ACC112 (cell line): Measurements from ENCODE around the gene DSN1.

Source experiments
- H2AFZ ChIP-seq: fragments of 200-600 bp; sonication (generic); one replicate; pipeline ENCODE4 v1.6.0; 2017; ENCODE audit warnings: antibody characterized with exemption, low read length; ENCODE audit not compliant: unreplicated experiment
- H3K27ac ChIP-seq: fragments of 200-600 bp; sonication (generic); 2 replicates; pipeline ENCODE4 v1.5.1; 2014; ENCODE audit warnings: low read depth, mild to moderate bottlenecking, antibody characterized with exemption, low read length, moderate library complexity
- H3K27me3 ChIP-seq: fragments of 200-600 bp; sonication (generic); 2 replicates; pipeline ENCODE4 v1.6.1; 2014; ENCODE audit warnings: mild to moderate bottlenecking, antibody characterized with exemption, low read length, moderate library complexity, mixed read lengths; ENCODE audit not compliant: insufficient read depth
- H3K36me3 ChIP-seq: fragments of 200-600 bp; sonication (generic); 2 replicates; pipeline ENCODE4 v1.6.1; 2016; ENCODE audit warnings: mild to moderate bottlenecking, antibody characterized with exemption, low read length, moderate library complexity, mixed read lengths; ENCODE audit not compliant: insufficient read depth
- H3K4me1 ChIP-seq: fragments of 200-600 bp; sonication (generic); one replicate; pipeline ENCODE4 v1.6.1; 2016; ENCODE audit warnings: low read length, mixed read lengths; ENCODE audit not compliant: insufficient read depth, unreplicated experiment, control insufficient read depth
- H3K4me3 ChIP-seq: fragments of 200-600 bp; sonication (generic); 2 replicates; pipeline ENCODE4 v1.5.1; 2014; ENCODE audit warnings: mild to moderate bottlenecking, low read depth, low read length
- H3K79me2 ChIP-seq: fragments of 200-600 bp; sonication (generic); one replicate; pipeline ENCODE4 v1.6.0; 2016; ENCODE audit warnings: low read length; ENCODE audit not compliant: control insufficient read depth, unreplicated experiment, insufficient read depth

DSN1 gene, protein sequence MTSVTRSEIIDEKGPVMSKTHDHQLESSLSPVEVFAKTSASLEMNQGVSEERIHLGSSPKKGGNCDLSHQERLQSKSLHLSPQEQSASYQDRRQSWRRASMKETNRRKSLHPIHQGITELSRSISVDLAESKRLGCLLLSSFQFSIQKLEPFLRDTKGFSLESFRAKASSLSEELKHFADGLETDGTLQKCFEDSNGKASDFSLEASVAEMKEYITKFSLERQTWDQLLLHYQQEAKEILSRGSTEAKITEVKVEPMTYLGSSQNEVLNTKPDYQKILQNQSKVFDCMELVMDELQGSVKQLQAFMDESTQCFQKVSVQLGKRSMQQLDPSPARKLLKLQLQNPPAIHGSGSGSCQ

DNA sequence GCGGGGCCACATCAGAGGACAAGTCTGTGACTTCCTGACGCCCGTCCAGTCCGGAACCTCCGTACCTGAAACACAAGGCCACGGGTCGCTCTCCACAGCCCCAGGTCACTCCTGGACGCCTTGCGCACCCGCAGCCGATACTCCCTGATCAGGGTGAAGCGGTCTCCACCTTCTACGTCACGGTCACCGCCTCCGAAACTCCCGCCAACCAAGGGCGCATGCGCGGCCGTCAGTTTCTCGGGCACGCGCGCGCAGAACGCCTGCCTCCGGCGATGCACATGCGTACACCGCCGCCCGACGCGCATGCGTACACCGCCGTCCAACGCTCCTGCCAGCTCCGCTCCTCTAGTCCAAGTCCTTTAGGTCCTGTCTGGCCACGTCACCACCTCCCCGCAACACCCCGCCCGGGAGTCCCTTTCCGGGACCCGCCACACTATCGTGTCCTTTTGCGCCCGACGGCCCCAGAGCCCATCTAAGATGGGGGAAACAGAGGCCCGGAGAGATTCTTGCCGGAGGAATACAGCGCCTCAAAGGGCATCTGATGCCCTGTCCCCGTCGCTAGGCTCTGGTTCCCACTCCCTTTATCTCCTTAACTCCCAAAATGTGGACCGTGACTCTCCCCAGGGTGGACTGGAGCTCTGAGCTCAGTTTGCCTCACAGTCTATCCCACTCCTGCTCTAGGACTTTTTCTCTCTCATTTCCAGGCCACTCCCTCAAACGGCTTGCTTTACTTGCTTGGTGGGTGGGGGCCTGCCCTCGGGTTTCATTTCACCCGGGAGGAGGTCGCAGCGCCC, at the start of gene DSN1:
TSS of gene DSN1 (minus strand) at position 167 of the 794 bp plus-strand sequence. CDS start 2,305 bp downstream, outside the sequence.
- H3K4me1 ChIP-seq: peaks cover 19% of the 10 kb centered on the region
- no peaks in the 10 kb centered on the region for H3K36me3 ChIP-seq
- H3K4me3 ChIP-seq: peak within 1 kb of the TSS; percentile 96
- peak within 1 kb of the TSS; percentile 92 for H3K27ac ChIP-seq
- H3K79me2 ChIP-seq: peaks cover 23% of the 10 kb centered on the region
- no peaks in the 10 kb centered on the region for H3K27me3 ChIP-seq
- peak within 1 kb of the TSS; percentile 99 for H2AFZ ChIP-seq

DNA sequence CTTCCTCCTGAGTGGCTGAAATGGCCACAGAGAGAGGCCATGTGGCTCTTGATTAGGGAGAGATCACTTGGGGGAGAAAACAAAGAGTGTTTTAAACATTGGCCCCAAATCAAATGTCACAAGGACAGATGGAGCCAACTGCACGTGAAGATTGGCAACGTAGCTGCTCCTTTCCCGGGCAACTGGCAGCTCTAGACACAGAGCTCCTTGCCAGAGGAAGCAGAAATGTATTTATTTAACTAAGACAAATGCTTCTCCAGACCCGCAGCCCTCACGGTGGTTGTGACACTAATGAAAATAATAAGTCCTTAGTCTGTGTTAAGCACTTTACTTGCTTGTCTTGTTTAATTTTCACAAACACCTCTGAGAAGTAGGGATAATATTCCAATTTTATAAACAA, 49.6 kb upstream of the DSN1 start:
- Histone ChIP-seq H3K4me3 (no peak overlapping the region), H3K36me3 (0 out of 2 replicates have a peak, but pooled peaks cover 3% of the 10 kb centered on the region), H3K27me3 (no peaks in the 10 kb centered on the region), H3K79me2 (no peaks in the 10 kb centered on the region), H3K27ac (no peak overlapping the region), H3K4me1 (no peaks in the 10 kb centered on the region), H2AFZ (no peak overlapping the region)

DNA sequence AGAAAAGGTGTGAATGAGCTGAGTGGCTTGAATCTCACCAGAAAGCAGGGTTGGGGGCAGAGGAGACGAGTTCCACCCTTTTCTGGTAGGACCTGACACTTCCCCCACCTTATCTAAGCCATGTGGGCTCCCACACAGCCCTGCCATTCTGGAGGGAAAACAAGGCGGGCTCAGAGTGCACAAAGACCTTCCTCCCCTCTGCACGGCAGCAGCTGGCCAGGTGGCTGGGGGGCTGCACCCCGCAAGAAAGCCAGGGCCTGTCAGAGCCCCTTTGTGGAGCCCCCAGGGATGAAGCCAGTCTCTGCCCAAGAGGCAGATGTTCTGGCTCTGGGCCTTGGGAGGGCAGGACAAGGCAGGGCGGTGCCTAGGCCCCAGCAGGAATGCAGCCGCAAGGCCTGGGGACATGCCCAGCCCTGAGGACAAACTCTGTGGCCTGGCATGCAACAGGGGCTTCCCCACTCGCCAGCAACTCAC, 48.4 kb upstream of the DSN1 start:
- Histone ChIP-seq H3K79me2 (no peaks in the 10 kb centered on the region), H3K27me3 (no peaks in the 10 kb centered on the region), H3K36me3 (0 out of 2 replicates have a peak, but pooled peaks cover 3% of the 10 kb centered on the region), H2AFZ (no peak overlapping the region), H3K27ac (no peak overlapping the region), H3K4me1 (no peaks in the 10 kb centered on the region), H3K4me3 (no peak overlapping the region)

DNA sequence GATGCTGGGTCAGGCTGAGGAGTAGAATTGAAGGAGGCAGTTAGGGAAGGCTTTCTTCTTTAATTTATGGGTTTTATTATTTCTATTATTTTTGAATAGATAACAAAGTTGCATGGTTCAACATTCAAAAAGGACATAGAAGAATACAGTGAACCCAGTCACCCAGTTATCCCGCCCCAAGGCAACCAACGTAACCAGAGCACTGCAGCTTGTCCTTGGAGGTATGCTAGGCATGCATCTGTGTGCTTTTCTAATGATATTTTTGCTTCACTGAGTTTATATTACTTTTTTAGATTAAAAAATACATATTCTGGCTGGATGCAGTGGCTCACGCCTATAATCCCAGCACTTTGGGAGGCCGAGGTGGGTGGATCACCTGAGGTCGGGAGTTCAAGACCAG, 47.4 kb upstream of the DSN1 start:
- H3K36me3 ChIP-seq: peaks cover 8% of the 10 kb centered on the region; the same call in 1 of the 2 replicates
- H3K27ac ChIP-seq: no peak overlapping the region

DNA sequence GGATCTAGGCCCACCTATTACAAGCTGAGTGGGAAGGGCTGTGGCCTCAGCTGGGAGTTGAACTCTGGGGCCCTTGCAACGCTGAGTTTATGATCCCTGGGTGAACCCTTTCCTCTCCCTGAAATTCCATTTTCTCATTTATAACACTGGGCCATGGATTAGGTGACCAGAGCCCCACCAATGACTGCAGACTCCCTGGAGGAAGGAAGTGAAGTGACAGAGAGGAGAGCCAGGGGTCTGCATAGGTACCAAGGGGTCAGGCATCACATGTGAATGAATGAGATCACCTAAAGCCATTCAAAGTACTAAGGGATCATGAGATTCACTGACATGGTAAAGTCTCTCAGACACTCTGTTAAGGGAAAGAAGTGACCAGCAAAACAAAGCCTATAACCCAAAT, 46.5 kb upstream of the DSN1 start:
- Histone ChIP-seq H3K27me3 (no peaks in the 10 kb centered on the region), H3K4me3 (no peak overlapping the region), H2AFZ (no peak overlapping the region), H3K4me1 (no peaks in the 10 kb centered on the region), H3K27ac (no peak overlapping the region), H3K36me3 (peaks cover 10% of the 10 kb centered on the region; the same call in 1 of the 2 replicates), H3K79me2 (no peaks in the 10 kb centered on the region)

More for the DNA sequence above, 47.4 kb upstream of the DSN1 start:
- no peak overlapping the region for H3K4me3 ChIP-seq
- H2AFZ ChIP-seq: no peak overlapping the region
- no peaks in the 10 kb centered on the region for H3K4me1 ChIP-seq
- H3K27me3 ChIP-seq: no peaks in the 10 kb centered on the region
- no peaks in the 10 kb centered on the region for H3K79me2 ChIP-seq

DNA sequence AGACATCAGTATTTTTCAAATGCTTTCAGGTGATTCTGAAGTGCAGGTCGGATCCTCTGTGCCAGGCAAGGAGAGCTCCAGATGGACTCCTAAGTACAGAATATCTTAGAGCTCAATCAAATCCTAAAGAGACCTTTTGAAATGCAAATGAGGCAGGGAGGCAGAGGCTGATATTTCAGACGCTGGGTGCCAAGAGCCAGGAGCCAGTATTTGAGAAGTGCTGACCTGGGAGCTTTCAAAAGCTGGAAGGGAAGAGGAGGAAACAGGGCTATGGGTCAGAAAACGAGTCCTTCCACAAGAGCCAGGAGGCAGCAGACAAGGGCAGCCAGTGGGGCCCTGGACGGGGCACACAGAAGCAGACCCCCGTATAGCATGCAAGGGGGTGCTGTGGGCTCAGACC, 46.1 kb upstream of the DSN1 start:
- Histone ChIP-seq H3K27me3 (no peaks in the 10 kb centered on the region), H3K27ac (no peak overlapping the region), H3K36me3 (peaks cover 10% of the 10 kb centered on the region; the same call in 1 of the 2 replicates), H3K4me1 (no peaks in the 10 kb centered on the region), H3K4me3 (no peak overlapping the region), H3K79me2 (no peaks in the 10 kb centered on the region), H2AFZ (no peak overlapping the region)

DNA sequence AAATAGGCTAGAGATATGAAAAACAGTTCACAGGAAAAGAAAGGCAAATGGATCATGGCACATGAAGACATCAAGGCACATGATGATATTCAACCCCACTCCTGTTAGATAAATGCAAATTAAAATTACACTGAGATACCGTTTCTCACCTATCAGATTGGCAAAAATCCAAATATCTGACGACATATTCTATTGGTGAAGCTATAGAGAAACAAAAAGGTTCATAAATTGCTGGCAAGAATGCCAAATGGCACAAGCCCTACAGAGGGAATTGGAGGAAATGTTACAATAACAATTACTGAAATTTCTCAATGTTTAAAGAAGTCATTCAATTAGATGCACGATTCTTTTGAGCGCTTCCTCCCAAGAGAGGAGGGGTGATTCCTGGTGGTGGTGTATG, 45.3 kb upstream of the DSN1 start:
- H3K36me3 ChIP-seq: peaks cover 9% of the 10 kb centered on the region; the same call in 1 of the 2 replicates
- H3K27ac ChIP-seq: no peak overlapping the region

DNA sequence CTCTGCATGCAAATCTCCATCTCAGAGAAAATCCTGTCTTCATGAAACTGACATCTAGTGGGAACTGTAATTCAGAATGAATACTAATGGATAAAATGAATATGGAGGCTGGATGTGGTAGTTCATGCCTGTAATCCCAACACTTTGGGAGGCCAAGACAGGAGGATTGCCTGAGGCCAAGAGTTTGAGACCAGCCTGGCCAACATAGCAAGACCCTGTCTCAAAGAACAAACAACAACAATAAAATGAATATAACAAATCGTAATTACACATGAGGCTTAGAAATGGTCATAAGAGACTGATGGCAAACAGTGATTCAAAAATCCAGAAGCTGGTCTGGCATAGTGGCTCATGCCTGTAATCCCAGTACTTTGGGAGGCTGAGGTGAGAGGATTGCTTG, 44.6 kb upstream of the DSN1 start:
- no peak overlapping the region for H3K4me3 ChIP-seq
- no peak overlapping the region for H2AFZ ChIP-seq
- peaks cover 10% of the 10 kb centered on the region; the same call in 1 of the 2 replicates for H3K36me3 ChIP-seq
- H3K4me1 ChIP-seq: no peaks in the 10 kb centered on the region
- no peaks in the 10 kb centered on the region for H3K79me2 ChIP-seq
- no peak overlapping the region for H3K27ac ChIP-seq
- H3K27me3 ChIP-seq: no peaks in the 10 kb centered on the region

More for the DNA sequence above, 45.3 kb upstream of the DSN1 start:
- Histone ChIP-seq H3K79me2 (no peaks in the 10 kb centered on the region), H2AFZ (no peak overlapping the region), H3K4me1 (no peaks in the 10 kb centered on the region), H3K27me3 (no peaks in the 10 kb centered on the region), H3K4me3 (no peak overlapping the region)

DNA sequence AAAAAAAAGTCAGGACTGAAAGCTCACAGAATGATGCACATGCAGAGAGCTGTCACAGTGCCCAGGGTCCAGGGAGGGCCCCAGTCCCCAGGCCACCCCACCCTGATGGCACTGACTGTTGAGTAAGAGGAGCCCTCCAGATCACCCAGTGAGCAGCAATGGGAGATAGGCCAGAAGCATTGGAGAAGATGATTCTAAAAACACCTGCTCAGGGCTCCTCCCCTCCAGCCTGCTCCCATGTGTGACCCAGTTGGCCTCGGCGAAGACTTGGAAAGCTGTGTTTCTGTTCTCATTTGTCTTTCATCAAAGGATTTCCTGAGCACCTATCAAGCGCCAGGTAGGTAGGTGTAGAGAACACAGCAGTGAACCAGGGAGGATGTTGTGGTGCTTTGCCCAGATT, 43.9 kb upstream of the DSN1 start:
- Histone ChIP-seq H3K36me3 (peaks cover 10% of the 10 kb centered on the region; the same call in 1 of the 2 replicates), H2AFZ (no peak overlapping the region), H3K27me3 (no peaks in the 10 kb centered on the region), H3K4me1 (no peaks in the 10 kb centered on the region), H3K27ac (no peak overlapping the region), H3K79me2 (no peaks in the 10 kb centered on the region), H3K4me3 (no peak overlapping the region)

DNA sequence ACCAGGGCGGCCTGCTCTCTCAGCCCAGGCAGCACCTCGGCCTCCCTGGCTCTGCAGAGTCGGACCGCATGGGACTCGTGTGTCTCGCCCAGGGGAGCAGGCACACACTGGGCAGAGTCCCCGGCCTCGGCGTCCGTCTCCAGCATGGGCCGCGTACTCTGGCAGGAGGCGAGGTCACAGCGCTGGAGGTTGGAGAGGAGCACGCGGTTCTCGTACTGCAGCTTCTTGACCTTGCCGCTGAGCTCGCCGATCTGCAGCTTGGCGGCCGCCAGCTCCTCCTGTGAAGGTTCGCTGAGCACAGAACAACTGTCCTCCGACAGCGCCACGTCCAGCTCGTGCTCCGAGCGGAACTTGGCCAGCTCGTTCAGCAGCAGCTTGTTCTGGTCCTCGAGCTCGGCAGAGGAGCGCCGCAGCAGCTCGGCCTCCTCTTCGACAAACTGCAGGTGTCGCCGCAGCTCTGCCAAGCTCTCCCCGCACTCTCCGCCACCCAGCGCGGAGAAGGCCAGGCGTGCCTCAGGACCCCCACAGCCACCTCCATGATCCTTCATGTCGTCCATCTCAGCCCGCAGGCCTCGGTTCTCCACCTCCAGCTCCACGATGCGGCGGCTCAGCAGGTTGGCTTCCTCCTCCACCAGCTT, 42.0 kb upstream of the DSN1 start:
- no peaks in the 10 kb centered on the region for H3K79me2 ChIP-seq
- H3K27me3 ChIP-seq: no peaks in the 10 kb centered on the region
- no peak overlapping the region for H3K27ac ChIP-seq
- peaks cover 10% of the 10 kb centered on the region; the same call in 1 of the 2 replicates for H3K36me3 ChIP-seq
- H3K4me3 ChIP-seq: no peak overlapping the region
- no peak overlapping the region for H2AFZ ChIP-seq
- H3K4me1 ChIP-seq: no peaks in the 10 kb centered on the region
